H1 (cell line): ENCODE measurements around the gene JPH2. TPM values are rescaled to one million over a fixed set of nuclear protein-coding genes. Genes with fewer than 3 reads are reported as not detected.

ENCODE experiments used
- CTCF ChIA-PET: fragments of 300-600 bp; sonication (Branson Sonifier 250); formaldehyde crosslinking; loops from one replicate; lab custom pipeline; 2021; ENCODE audit not compliant: partially characterized antibody; lab: Charles Lee
- POLR2A ChIA-PET: fragments of 300-600 bp; sonication (Branson Sonifier 250); formaldehyde crosslinking; loops from one replicate; lab custom pipeline; 2021; ENCODE audit warnings: inconsistent platforms; ENCODE audit not compliant: partially characterized antibody; lab: Charles Lee
- DNase-seq, 2 experiments: peaks; one replicate each; pipeline versions ENCODE4 v3.0.0 to v3.0.0-alpha.2; 2010 to 2022; ENCODE audit warnings: low spot score in 2 of 2, low read depth in 1 of 2, mixed read lengths in 1 of 2
- FAIRE-seq: peaks from 2 replicates; lab custom pipeline; 2011; peaks lifted over from hg19 to GRCh38; lab: Jason Lieb, UNC
- H2AFZ ChIP-seq: 2 replicates; pipeline ENCODE4 v1.8.1; 2012; ENCODE audit warnings: low read length, inconsistent platforms
- H2AK5ac ChIP-seq: 2 replicates; pipeline ENCODE4 v1.6.1; 2013; ENCODE audit warnings: low read depth, low read length
- H2BK120ac ChIP-seq: replicated peaks from 2 replicates; pipeline ENCODE3; 2013; ENCODE audit warnings: low read depth, low read length, inconsistent platforms
- H2BK12ac ChIP-seq: 2 replicates; pipeline ENCODE4 v1.6.1; 2013; ENCODE audit warnings: low read depth, low read length
- H2BK15ac ChIP-seq: 2 replicates; pipeline ENCODE4 v1.6.1; 2013; ENCODE audit warnings: low read length
- H2BK20ac ChIP-seq: 2 replicates; pipeline ENCODE4 v1.6.1; 2013; ENCODE audit warnings: low read length
- H2BK5ac ChIP-seq: 2 replicates; pipeline ENCODE4 v1.6.1; 2013; ENCODE audit warnings: low read depth, low read length
- H3K14ac ChIP-seq: 2 replicates; pipeline ENCODE4 v1.6.1; 2013; ENCODE audit warnings: inconsistent platforms; ENCODE audit not compliant: insufficient read length
- H3K18ac ChIP-seq: 2 replicates; pipeline ENCODE4 v1.6.1; 2013; ENCODE audit warnings: low read length; ENCODE audit errors: extremely low read depth
- H3K23ac ChIP-seq: 2 replicates; pipeline ENCODE4 v1.6.1; 2013; ENCODE audit warnings: inconsistent platforms; ENCODE audit not compliant: insufficient read length
- H3K23me2 ChIP-seq: 2 replicates; pipeline ENCODE4 v1.6.1; 2013; ENCODE audit warnings: low read depth, low read length
- H3K27ac ChIP-seq: 2 replicates; pipeline ENCODE4 v1.6.1; 2011; ENCODE audit warnings: low read depth, low read length, inconsistent platforms
- H3K27me3 ChIP-seq, 4 experiments: replicated peaks in 1 of 4; 1 replicate in 1 of 4; 2 replicates in 3 of 4; pipeline versions ENCODE4 v1.6.1 to v1.8.1; 2011 to 2013; ENCODE audit warnings: low read length in 3 of 4, mild to moderate bottlenecking in 3 of 4, inconsistent platforms in 2 of 4, mixed read lengths in 2 of 4, moderate library complexity in 1 of 4; ENCODE audit not compliant: control insufficient read depth in 3 of 4, insufficient read depth in 3 of 4; ENCODE audit errors: extremely low read depth in 1 of 4
- H3K36me3 ChIP-seq, 4 experiments: 2 replicates each; pipeline versions ENCODE4 v1.6.1 to v1.8.1; 2011 to 2013; ENCODE audit warnings: mild to moderate bottlenecking in 4 of 4, low read length in 3 of 4, moderate library complexity in 2 of 4, control low read depth in 1 of 4, inconsistent platforms in 1 of 4; ENCODE audit not compliant: insufficient read depth in 4 of 4, control insufficient read depth in 2 of 4
- H3K4ac ChIP-seq: replicated peaks from 2 replicates; pipeline ENCODE3; 2013; ENCODE audit warnings: low read length, low read depth, mixed read lengths, inconsistent platforms; ENCODE audit not compliant: insufficient read length
- H3K4me1 ChIP-seq, 4 experiments: replicated peaks in 1 of 4; 1 replicate in 1 of 4; 2 replicates in 3 of 4; pipeline versions ENCODE4 v1.6.1 to v1.8.1; 2011 to 2013; ENCODE audit warnings: low read length in 3 of 4, inconsistent platforms in 2 of 4, mixed read lengths in 1 of 4; ENCODE audit not compliant: insufficient read depth in 4 of 4, control insufficient read depth in 3 of 4
- H3K4me2 ChIP-seq, 2 experiments: 2 replicates each; pipeline versions ENCODE4 v1.6.1 to v1.8.1; 2011 to 2013; ENCODE audit warnings: low read depth in 2 of 2, low read length in 2 of 2, control low read depth in 1 of 2, inconsistent platforms in 1 of 2, mild to moderate bottlenecking in 1 of 2; ENCODE audit not compliant: insufficient read depth in 1 of 2
- H3K4me3 ChIP-seq, 4 experiments: fragments of 200-600, 300-600 bp in 1 of 4; sonication (generic), shearing (Covaris generic), sonication (Bioruptor Twin) in 1 of 4; 2 replicates each; pipeline versions ENCODE4 v1.5.1 to v1.8.1; 2011 to 2016; ENCODE audit warnings: low read length in 4 of 4, low read depth in 3 of 4, control low read depth in 2 of 4, inconsistent platforms in 2 of 4, mild to moderate bottlenecking in 2 of 4, mixed read lengths in 1 of 4, moderate library complexity in 1 of 4; ENCODE audit not compliant: insufficient read depth in 2 of 4; ENCODE audit errors: extremely low read depth in 1 of 4
- H3K56ac ChIP-seq: replicated peaks from 2 replicates; pipeline ENCODE3; 2013; ENCODE audit warnings: low read depth, mild to moderate bottlenecking, mixed read lengths, low read length, inconsistent platforms; ENCODE audit not compliant: insufficient read length
- H3K79me1 ChIP-seq: 2 replicates; pipeline ENCODE4 v1.6.1; 2013; ENCODE audit warnings: low read depth, low read length, control low read depth
- H3K79me2 ChIP-seq, 2 experiments: 2 replicates each; pipeline versions ENCODE4 v1.6.1 to v1.8.1; 2012 to 2013; ENCODE audit warnings: low read length in 2 of 2, mild to moderate bottlenecking in 2 of 2, inconsistent platforms in 1 of 2; ENCODE audit not compliant: insufficient read depth in 2 of 2, control insufficient read depth in 1 of 2
- H3K9ac ChIP-seq, 4 experiments: replicated peaks in 1 of 4; 1 replicate in 1 of 4; 2 replicates in 3 of 4; pipeline versions ENCODE4 v1.6.1 to v1.8.1; 2011 to 2013; ENCODE audit warnings: low read depth in 3 of 4, low read length in 3 of 4, control low read depth in 2 of 4, mild to moderate bottlenecking in 2 of 4, moderate library complexity in 2 of 4, inconsistent platforms in 1 of 4; ENCODE audit errors: extremely low read depth in 1 of 4
- H3K9me3 ChIP-seq, 2 experiments: 2 replicates each; pipeline versions ENCODE4 v1.6.1 to v1.8.1; 2012 to 2013; ENCODE audit warnings: mild to moderate bottlenecking in 2 of 2, moderate library complexity in 2 of 2, control low read depth in 1 of 2, inconsistent platforms in 1 of 2, low read depth in 1 of 2, low read length in 1 of 2, mixed read lengths in 1 of 2; ENCODE audit not compliant: insufficient read depth in 2 of 2
- H4K20me1 ChIP-seq, 2 experiments: replicated peaks in 1 of 2; 2 replicates each; pipeline versions ENCODE3 to v1.8.1; 2011 to 2013; ENCODE audit warnings: inconsistent platforms in 2 of 2, low read length in 2 of 2, mild to moderate bottlenecking in 1 of 2; ENCODE audit not compliant: insufficient read depth in 2 of 2, control insufficient read depth in 1 of 2
- H4K5ac ChIP-seq: 2 replicates; pipeline ENCODE4 v1.6.1; 2013; ENCODE audit warnings: low read length, low read depth, mixed read lengths, inconsistent platforms; ENCODE audit not compliant: insufficient read length
- H4K8ac ChIP-seq: 2 replicates; pipeline ENCODE4 v1.8.0; 2013; ENCODE audit warnings: mild to moderate bottlenecking, moderate library complexity, low read length, inconsistent platforms; ENCODE audit not compliant: insufficient read depth; ENCODE audit errors: extremely low read depth
- H4K91ac ChIP-seq: replicated peaks from 2 replicates; pipeline ENCODE3; 2013; ENCODE audit warnings: low read length, mixed read lengths, inconsistent platforms; ENCODE audit not compliant: insufficient read length
- BACH1 ChIP-seq: IDR thresholded peaks from 2 replicates; pipeline ENCODE4 v1.6.1; 2012; ENCODE audit warnings: low read length, improper control_type of control experiment
- BRCA1 ChIP-seq: IDR thresholded peaks from 2 replicates; pipeline ENCODE4 v1.6.1; 2012; ENCODE audit warnings: low read depth, low read length, improper control_type of control experiment
- CTBP2 ChIP-seq: IDR thresholded peaks from 2 replicates; pipeline ENCODE4 v1.7.0; 2011; ENCODE audit warnings: borderline replicate concordance, mild to moderate bottlenecking, moderate library complexity, mixed read lengths, low read length; ENCODE audit not compliant: insufficient read depth, insufficient read length
- EGR1 ChIP-seq: IDR thresholded peaks from 2 replicates; pipeline ENCODE4 v1.6.1; 2011; ENCODE audit warnings: low read depth, low read length, borderline replicate concordance
- EZH2 ChIP-seq: fragments of 200-600 bp; sonication (generic); IDR thresholded peaks from 2 replicates; pipeline ENCODE4 v1.7.1; 2012; ENCODE audit warnings: low read depth, mild to moderate bottlenecking, moderate library complexity, low read length, inconsistent platforms; ENCODE audit not compliant: severe bottlenecking
- RFX5 ChIP-seq: IDR thresholded peaks from 2 replicates; pipeline ENCODE4 v1.6.1; 2011; ENCODE audit warnings: low read depth, low read length, improper control_type of control experiment, borderline replicate concordance
- RXRA ChIP-seq: IDR thresholded peaks from 2 replicates; pipeline ENCODE4 v1.6.1; 2011; ENCODE audit warnings: low read depth, mild to moderate bottlenecking, low read length, moderate library complexity; ENCODE audit not compliant: insufficient read depth
- WGBS, 2 experiments: shearing (Covaris generic) in 1 of 2; methylation state at CpG; one replicate each; pipeline versions ENCODE4 v1.1.6 to v1.1.7; 2013 to 2015; ENCODE audit warnings: low lambda C conversion rate in 2 of 2, mixed read lengths in 2 of 2, inconsistent platforms in 1 of 2, low coverage in 1 of 2, missing lambda C conversion rate in 1 of 2; ENCODE audit not compliant: insufficient replicate concordance in 2 of 2, insufficient coverage in 1 of 2, insufficient read length in 1 of 2; ENCODE audit errors: extremely low coverage in 1 of 2, missing lambda C conversion rate in 1 of 2; 5-methylcytosine and 5-hydroxymethylcytosine counted together
- polyA plus RNA-seq, 7 experiments: library from polyadenylated mRNA; depleted of rRNA in 3 of 7; stranded (reverse) in 5 of 7; unstranded in 2 of 7; fragments of >200 nt in 5 of 7; fragments of 200-250 nt in 2 of 7; gene quantifications; 1 replicate in 5 of 7; 2 replicates in 1 of 7; 4 replicates in 1 of 7; pipeline versions ENCODE4 v1.2.1 to v1.2.3, GENCODE V29; 2011 to 2013; ENCODE audit warnings: missing spikeins in 2 of 7, mixed read lengths in 2 of 7
- total RNA-seq: library from RNA; stranded (reverse); fragmentation: NEBNext Ultra II Directional; extraction: Animal tissue kit (Norgen Biotek cat#: 25700); gene quantifications from 2 replicates; pipeline ENCODE4 v1.2.1, GENCODE V29; 2021

The JPH2 gene
- total and polyA plus RNA-seq, 2 of the 8 experiments (the other 6 are each of a cell fraction or from before 2014, with no cell fraction given): 0.59 to 1.3 TPM

DNA sequence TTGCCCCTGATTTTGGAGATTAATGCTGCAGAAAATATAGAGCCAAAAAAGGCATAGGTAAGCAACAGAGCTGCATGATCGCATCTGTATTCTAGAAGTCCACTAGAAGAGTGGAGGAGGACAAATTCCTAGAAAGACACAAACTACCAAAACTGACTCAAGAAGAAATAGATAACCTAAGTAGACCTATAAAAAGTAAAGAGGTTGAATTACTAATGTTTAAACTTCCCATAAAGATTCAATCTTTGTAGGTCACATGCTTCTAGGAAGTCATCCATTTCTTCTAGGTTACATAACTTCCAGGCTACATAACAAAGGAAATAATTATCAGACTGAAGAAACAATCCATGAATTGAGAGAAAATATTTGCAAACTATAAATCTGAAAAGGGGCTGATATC lies 84.4 kb downstream of the JPH2 start:
- Histone ChIP-seq H3K4ac (no peak overlapping the region), H3K23ac (no peak overlapping the region), H3K79me2 (no peaks in the 10 kb centered on the region), H3K56ac (no peak overlapping the region), H3K23me2 (no peaks in the 10 kb centered on the region), H3K9ac (no peak overlapping the region), H3K27ac (no peak overlapping the region), H2BK20ac (no peak overlapping the region), H4K5ac (no peak overlapping the region), H2BK5ac (no peak overlapping the region), H4K20me1 (no peaks in the 10 kb centered on the region), H3K4me1 (no peaks in the 10 kb centered on the region), H3K14ac (no peak overlapping the region), H2BK120ac (no peak overlapping the region), H2AK5ac (no peak overlapping the region), H2BK12ac (no peak overlapping the region), H3K18ac (no peak overlapping the region), H3K36me3 (no peaks in the 10 kb centered on the region), H3K4me2 (no peak overlapping the region)
- no peak for TF ChIP-seq RFX5
- no peak for TF ChIP-seq EGR1
- TF ChIP-seq BRCA1: no peak
- TF ChIP-seq RXRA: no peak
- no peak for TF ChIP-seq BACH1
- TF ChIP-seq EZH2: no peak
- no peak for TF ChIP-seq CTBP2
- TF ChIP-seq, all 59 proteins: peak for 0
- Histone ChIP-seq H2BK15ac (no peak overlapping the region), H4K91ac (no peak overlapping the region), H2AFZ (no peak overlapping the region), H3K4me3 (no peak overlapping the region), H3K27me3 (no peaks in the 10 kb centered on the region), H3K79me1 (no peaks in the 10 kb centered on the region), H3K9me3 (peaks cover under 1 to 7% of the 10 kb centered on the region in 2 experiments; a peak in 3 of 4 replicates), H4K8ac (no peak overlapping the region)
- POLR2A ChIA-PET: no interaction called here
- 78% methylated on average over 1 of the region's 1 CpG; no CpG with 5 or more reads in 1 of the 2 experiments for WGBS, 2 experiments
- DNase-seq (no peak), FAIRE-seq (no peak)
- CTCF ChIA-PET: no interaction called here
